Measurements from ENCODE around the gene GCLC.

Gene GCLC

DNA sequence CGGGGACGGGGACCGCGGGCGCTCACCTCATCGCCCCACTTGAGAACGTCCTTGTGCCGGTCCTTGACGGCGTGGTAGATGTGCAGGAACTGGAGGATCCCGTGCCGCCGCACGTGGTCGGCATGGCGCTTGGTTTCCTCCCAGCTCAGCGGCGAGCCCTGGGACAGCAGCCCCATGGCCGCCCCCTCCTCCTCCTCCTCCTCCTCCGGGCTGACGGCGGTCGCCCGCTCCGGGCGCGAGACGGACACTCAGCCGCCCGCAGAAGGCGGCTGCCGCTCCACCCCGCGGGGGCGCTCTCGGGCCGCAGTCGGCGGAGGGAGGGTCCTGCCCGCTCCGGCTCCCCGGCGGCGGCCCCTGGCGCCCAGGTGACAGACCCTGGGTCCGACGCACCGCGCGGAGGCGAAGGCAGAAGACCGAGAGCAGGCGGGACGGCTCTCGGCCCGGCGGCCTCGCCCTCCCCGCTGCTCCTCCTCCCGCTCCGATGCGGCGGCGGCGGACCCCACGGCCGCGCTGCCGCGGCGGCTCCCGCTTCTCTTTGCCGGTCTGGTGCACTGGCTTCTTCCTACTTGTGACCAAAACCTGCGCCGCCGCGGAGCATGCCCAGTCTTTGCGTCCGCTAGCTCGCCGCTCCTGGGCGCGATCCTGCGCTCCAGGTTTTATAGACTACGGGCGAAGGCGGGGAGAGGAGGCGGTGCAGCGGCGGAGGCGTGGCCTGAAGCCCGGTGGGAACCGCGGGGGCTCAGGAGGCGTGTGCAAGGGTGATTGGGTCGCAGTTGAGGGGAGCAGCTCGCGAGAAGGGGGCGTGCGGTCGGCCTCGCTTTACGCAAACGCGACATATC lies at the start of gene GCLC:
TSS of gene GCLC (minus strand) at position 632 of the 839 bp plus-strand sequence. CDS start at position 176, 456 bp downstream.
- no peaks in the 10 kb centered on the region for H3K9me3 ChIP-seq (ENCODE audit: low read depth, low read length)
- peak within 1 kb of the TSS; percentile 78 for H3K9ac ChIP-seq (ENCODE audit: insufficient read length)
- no peak within 1 kb of the TSS for H3K27ac ChIP-seq
- TF ChIP-seq EZH2 (IDR thresholded peaks at IDR 0.05) (no peak), POLR2AphosphoS5 (IDR thresholded peaks at IDR 0.05; ENCODE audit: borderline replicate concordance, low read depth, low read length) (peak; percentile 94)
- H3K36me3 ChIP-seq (ENCODE audit: insufficient read depth, low read length), result peaks cover 4% of the 10 kb centered on the region; the same call in 1 of the 2 replicates
- peak within 1 kb of the TSS; percentile 93 for H3K4me3 ChIP-seq
- no peak for DNase-seq (ENCODE audit: low read depth, low spot score)

- no peaks in the 10 kb centered on the region for H3K36me3 ChIP-seq (ENCODE audit: insufficient read depth, low read length)
- no peak for DNase-seq (ENCODE audit: low read depth, low spot score)
- H3K27ac ChIP-seq, result no peak overlapping the region
- TF ChIP-seq EZH2 (IDR thresholded peaks at IDR 0.05) (no peak), FOXP2 (optimal IDR thresholded peaks at IDR 0.05; ENCODE audit: control extremely low read depth, extremely low read length, insufficient read depth) (no peak), POLR2AphosphoS5 (IDR thresholded peaks at IDR 0.05; ENCODE audit: borderline replicate concordance, low read depth, low read length) (no peak)
- H3K4me3 ChIP-seq, result no peak overlapping the region
- H3K9me3 ChIP-seq (ENCODE audit: low read depth, low read length), result no peaks in the 10 kb centered on the region
- H3K9ac ChIP-seq (ENCODE audit: insufficient read length), result no peak overlapping the region
These were observed 49.7 kb upstream of the GCLC start for GRCh38 chr6:53594596-53594995.

DNA sequence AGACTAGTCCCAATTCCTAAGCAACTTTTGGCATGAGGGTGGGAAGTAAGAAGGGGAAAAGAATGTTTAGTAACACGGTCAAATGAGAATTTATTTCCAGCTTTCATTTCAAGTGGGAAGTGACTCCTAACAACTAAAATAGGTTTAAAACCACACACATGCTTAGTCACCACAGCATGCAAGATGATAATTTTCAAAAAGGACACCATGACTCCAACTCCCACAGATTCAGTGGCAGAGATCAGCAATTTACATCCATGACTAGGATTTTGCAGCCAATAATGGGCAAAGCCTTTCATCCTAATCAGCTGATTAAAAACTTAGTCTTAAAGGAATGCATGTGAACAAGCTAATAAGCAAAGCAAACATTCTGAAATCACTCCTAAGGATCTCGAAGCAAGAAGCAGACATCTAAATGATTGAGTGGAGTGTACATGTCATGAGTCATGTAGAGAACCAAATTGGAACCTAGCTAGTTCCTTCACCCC lies 48.1 kb upstream of the GCLC start:
- Histone ChIP-seq H3K9ac (ENCODE audit: insufficient read length) (no peak overlapping the region), H3K36me3 (ENCODE audit: insufficient read depth, low read length) (no peaks in the 10 kb centered on the region), H3K4me3 (no peak overlapping the region), H3K27ac (no peak overlapping the region), H3K9me3 (ENCODE audit: low read depth, low read length) (no peaks in the 10 kb centered on the region)
- TF ChIP-seq FOXP2 (optimal IDR thresholded peaks at IDR 0.05; ENCODE audit: control extremely low read depth, extremely low read length, insufficient read depth) (no peak), POLR2AphosphoS5 (IDR thresholded peaks at IDR 0.05; ENCODE audit: borderline replicate concordance, low read depth, low read length) (no peak), EZH2 (IDR thresholded peaks at IDR 0.05) (no peak)
- no peak for DNase-seq (ENCODE audit: low read depth, low spot score)

DNA sequence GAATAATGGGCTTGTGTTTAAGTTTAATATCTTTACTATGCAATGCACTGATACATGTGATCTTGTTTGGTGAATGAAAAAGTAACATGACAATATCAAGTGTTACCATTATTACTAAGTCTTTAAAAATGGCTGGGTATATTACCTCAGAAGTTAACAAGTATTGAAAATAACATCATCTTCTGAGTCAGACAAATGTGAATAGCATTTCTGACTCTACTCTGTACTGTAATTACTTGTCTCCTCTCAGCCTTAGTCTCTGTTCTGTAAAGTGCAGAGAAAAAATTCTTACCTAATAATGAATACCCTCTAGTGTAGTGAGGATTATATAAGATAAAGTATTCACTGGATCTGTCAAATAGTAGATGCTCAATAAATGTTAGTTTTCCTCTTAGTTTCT lies 47.0 kb upstream of the GCLC start:
- Histone ChIP-seq H3K36me3 (ENCODE audit: insufficient read depth, low read length) (no peaks in the 10 kb centered on the region), H3K4me3 (no peak overlapping the region), H3K9ac (ENCODE audit: insufficient read length) (no peak overlapping the region), H3K9me3 (ENCODE audit: low read depth, low read length) (no peaks in the 10 kb centered on the region), H3K27ac (no peak overlapping the region)
- DNase-seq (ENCODE audit: low read depth, low spot score), result no peak
- no peak for TF ChIP-seq POLR2AphosphoS5 (IDR thresholded peaks at IDR 0.05; ENCODE audit: borderline replicate concordance, low read depth, low read length)
- no peak for TF ChIP-seq EZH2 (IDR thresholded peaks at IDR 0.05)
- TF ChIP-seq FOXP2 (optimal IDR thresholded peaks at IDR 0.05; ENCODE audit: control extremely low read depth, extremely low read length, insufficient read depth), result no peak

DNA sequence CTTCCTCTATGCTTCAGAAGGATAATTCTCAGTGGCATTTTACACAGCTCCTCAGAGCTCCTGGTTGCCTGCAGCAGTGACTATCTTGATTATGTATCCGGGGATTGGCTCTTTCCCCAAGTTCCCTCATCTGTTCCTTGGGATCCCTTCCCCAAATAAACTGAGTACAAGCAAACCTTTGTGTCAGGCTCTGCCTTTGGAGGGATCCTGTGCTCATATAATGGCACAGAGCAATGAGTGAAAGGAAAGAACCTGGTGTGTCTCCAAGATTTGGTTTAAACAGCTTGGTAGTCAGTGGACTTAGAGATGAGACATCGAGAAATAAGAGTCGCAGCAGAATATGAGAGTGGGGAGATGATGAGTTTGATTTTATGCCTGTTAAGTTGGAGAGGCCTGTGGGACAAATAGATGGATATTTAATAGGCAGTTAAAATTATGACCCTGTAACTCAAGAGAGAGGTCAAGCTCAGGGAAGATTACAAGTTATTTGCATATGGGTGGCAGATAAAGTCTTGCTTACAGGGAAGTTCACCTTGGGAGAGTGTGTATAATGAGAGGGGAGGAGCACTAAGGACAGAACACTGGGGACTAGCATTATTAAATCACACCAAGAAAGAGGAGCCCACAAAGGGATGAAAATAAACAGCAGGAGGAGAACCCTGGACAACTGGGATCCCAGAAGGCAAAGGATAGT lies 44.1 kb upstream of the GCLC start:
- no peaks in the 10 kb centered on the region for H3K9me3 ChIP-seq (ENCODE audit: low read depth, low read length)
- no peak for DNase-seq (ENCODE audit: low read depth, low spot score)
- no peak for TF ChIP-seq FOXP2 (optimal IDR thresholded peaks at IDR 0.05; ENCODE audit: control extremely low read depth, extremely low read length, insufficient read depth)
- TF ChIP-seq EZH2 (IDR thresholded peaks at IDR 0.05), result no peak
- TF ChIP-seq POLR2AphosphoS5 (IDR thresholded peaks at IDR 0.05; ENCODE audit: borderline replicate concordance, low read depth, low read length), result no peak
- H3K36me3 ChIP-seq (ENCODE audit: insufficient read depth, low read length), result no peaks in the 10 kb centered on the region
- H3K9ac ChIP-seq (ENCODE audit: insufficient read length), result no peak overlapping the region
- H3K27ac ChIP-seq, result no peak overlapping the region
- H3K4me3 ChIP-seq, result no peak overlapping the region

DNA sequence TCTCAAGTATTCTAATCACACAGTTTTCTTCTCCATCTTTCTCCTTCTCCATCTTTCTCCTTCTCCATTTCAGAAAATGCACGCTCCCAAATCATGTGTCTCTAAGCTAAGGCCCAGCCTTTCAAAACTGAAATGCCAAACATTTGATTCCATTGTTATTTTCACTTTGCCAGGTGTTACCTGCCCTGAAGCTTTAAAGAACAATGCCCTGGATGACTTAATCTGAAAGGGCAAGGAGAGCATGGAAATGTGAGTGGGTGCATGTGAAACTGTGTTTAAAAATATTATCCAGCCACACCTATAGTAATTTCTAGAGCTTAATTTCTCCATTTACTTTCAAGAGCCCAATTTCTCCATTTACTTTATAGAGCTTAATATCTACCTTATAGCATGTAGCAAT lies 42.4 kb upstream of the GCLC start:
- H3K4me3 ChIP-seq, result no peak overlapping the region
- no peak overlapping the region for H3K9ac ChIP-seq (ENCODE audit: insufficient read length)
- no peak overlapping the region for H3K27ac ChIP-seq
- no peaks in the 10 kb centered on the region for H3K36me3 ChIP-seq (ENCODE audit: insufficient read depth, low read length)
- DNase-seq (ENCODE audit: low read depth, low spot score), result no peak
- H3K9me3 ChIP-seq (ENCODE audit: low read depth, low read length), result no peaks in the 10 kb centered on the region
- TF ChIP-seq FOXP2 (optimal IDR thresholded peaks at IDR 0.05; ENCODE audit: control extremely low read depth, extremely low read length, insufficient read depth), result no peak
- no peak for TF ChIP-seq POLR2AphosphoS5 (IDR thresholded peaks at IDR 0.05; ENCODE audit: borderline replicate concordance, low read depth, low read length)
- no peak for TF ChIP-seq EZH2 (IDR thresholded peaks at IDR 0.05)

- Histone ChIP-seq H3K9me3 (ENCODE audit: low read depth, low read length) (no peaks in the 10 kb centered on the region), H3K9ac (ENCODE audit: insufficient read length) (no peak overlapping the region), H3K27ac (no peak overlapping the region), H3K36me3 (ENCODE audit: insufficient read depth, low read length) (no peaks in the 10 kb centered on the region), H3K4me3 (no peak overlapping the region)
- TF ChIP-seq EZH2 (IDR thresholded peaks at IDR 0.05) (no peak), FOXP2 (optimal IDR thresholded peaks at IDR 0.05; ENCODE audit: control extremely low read depth, extremely low read length, insufficient read depth) (no peak), POLR2AphosphoS5 (IDR thresholded peaks at IDR 0.05; ENCODE audit: borderline replicate concordance, low read depth, low read length) (no peak)
- DNase-seq (ENCODE audit: low read depth, low spot score), result no peak
These were observed 40.5 kb upstream of the GCLC start for GRCh38 chr6:53585208-53585900.

DNA sequence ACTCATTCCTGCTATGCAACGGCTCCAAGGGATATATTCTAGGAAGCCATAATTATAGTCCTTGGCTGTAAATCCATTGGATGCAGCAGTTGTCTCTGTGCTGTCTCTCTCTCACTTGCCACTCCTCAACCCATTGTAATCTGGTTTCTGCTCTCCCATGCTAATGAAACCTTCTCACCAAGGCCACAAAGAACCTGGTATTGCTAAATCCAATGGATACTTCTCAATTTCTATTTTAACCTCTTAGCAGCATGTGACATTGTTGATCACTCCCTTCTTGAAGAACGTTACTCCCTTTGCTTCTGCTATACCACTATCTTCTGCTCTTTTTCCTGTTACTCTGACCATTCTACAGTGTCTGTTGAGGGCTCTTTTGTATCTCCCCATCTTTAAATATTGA lies 39.8 kb upstream of the GCLC start:
- Histone ChIP-seq H3K27ac (no peak overlapping the region), H3K4me3 (no peak overlapping the region), H3K9ac (ENCODE audit: insufficient read length) (no peak overlapping the region), H3K9me3 (ENCODE audit: low read depth, low read length) (no peaks in the 10 kb centered on the region), H3K36me3 (ENCODE audit: insufficient read depth, low read length) (no peaks in the 10 kb centered on the region)
- TF ChIP-seq POLR2AphosphoS5 (IDR thresholded peaks at IDR 0.05; ENCODE audit: borderline replicate concordance, low read depth, low read length) (no peak), FOXP2 (optimal IDR thresholded peaks at IDR 0.05; ENCODE audit: control extremely low read depth, extremely low read length, insufficient read depth) (no peak), EZH2 (IDR thresholded peaks at IDR 0.05) (no peak)
- no peak for DNase-seq (ENCODE audit: low read depth, low spot score)

All from SK-N-MC (cell line).